NCI-H1694 (cell line): ENCODE data around the gene GLCE.

Experiments used
- DNase-seq: peaks from one replicate; lab custom pipeline; 2025; lab: John Stamatoyannopoulos, UW

The GLCE gene

GRCh38 chr15:69320977-69321554, 160.6 kb downstream of the GLCE start:
- no peak for DNase-seq
